Ishikawa (cell line): ENCODE data around the gene KCTD13.

Experiments used
- CEBPB ChIP-seq: IDR thresholded peaks from 2 replicates; pipeline ENCODE4 v1.6.1; 2012
- CREB1 ChIP-seq: IDR thresholded peaks from 2 replicates; pipeline ENCODE4 v1.6.1; 2012; ENCODE audit warnings: low read depth
- EGR1 ChIP-seq: IDR thresholded peaks from 2 replicates; pipeline ENCODE4 v1.6.1; 2012
- EP300 ChIP-seq: IDR thresholded peaks from 2 replicates; pipeline ENCODE4 v1.6.1; 2012; ENCODE audit warnings: borderline replicate concordance
- FOXM1 ChIP-seq: IDR thresholded peaks from 2 replicates; pipeline ENCODE4 v1.6.1; 2012; ENCODE audit warnings: low read depth, borderline replicate concordance
- NFIC ChIP-seq: IDR thresholded peaks from 2 replicates; pipeline ENCODE4 v1.6.1; 2012
- RAD21 ChIP-seq: IDR thresholded peaks from 2 replicates; pipeline ENCODE4 v1.6.1; 2012; ENCODE audit warnings: low read depth
- TAF1 ChIP-seq: IDR thresholded peaks from 2 replicates; pipeline ENCODE4 v1.6.1; 2012; ENCODE audit warnings: low read depth, mild to moderate bottlenecking
- TCF12 ChIP-seq: IDR thresholded peaks from 2 replicates; pipeline ENCODE4 v1.6.1; 2012; ENCODE audit warnings: low read depth
- TEAD4 ChIP-seq: IDR thresholded peaks from 2 replicates; pipeline ENCODE4 v1.6.1; 2012
- YY1 ChIP-seq: IDR thresholded peaks from 2 replicates; pipeline ENCODE4 v1.6.1; 2012; ENCODE audit warnings: low read depth
- ZBTB7A ChIP-seq: IDR thresholded peaks from 2 replicates; pipeline ENCODE4 v1.6.1; 2012; ENCODE audit warnings: low read depth
- TF ChIP-seq, protein P1 (sequence below): IDR thresholded peaks from 2 replicates; pipeline ENCODE4 v1.6.1; 2012
- TF ChIP-seq, protein P2 (sequence below): IDR thresholded peaks from 2 replicates; pipeline ENCODE4 v1.6.1; 2012; ENCODE audit warnings: low read depth, mild to moderate bottlenecking
- TF ChIP-seq, protein P3 (sequence below): IDR thresholded peaks from 2 replicates; pipeline ENCODE4 v1.6.1; 2012

Gene KCTD13

DNA sequence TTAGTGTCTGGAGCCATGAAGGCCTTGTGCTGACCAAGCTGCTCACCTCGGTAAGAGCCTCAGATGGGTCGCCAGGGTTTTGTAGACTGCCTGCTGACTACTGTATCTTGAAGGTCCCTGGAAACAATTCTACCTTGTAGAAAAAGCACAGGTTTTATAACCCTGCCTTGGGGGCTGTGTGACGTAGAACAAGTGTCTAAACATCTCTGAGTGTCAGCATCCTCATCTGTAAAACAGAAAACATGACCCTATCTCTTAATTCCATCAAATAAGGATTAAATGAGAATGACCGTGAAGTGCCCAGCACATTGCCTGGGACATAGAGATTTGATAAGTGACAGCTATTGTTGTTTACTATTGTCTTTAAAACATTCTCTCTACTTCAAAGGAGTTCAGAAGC lies 42.2 kb upstream of the KCTD13 start:
- no peak for TF ChIP-seq TCF12
- TF ChIP-seq CEBPB: no peak
- no peak for TF ChIP-seq RAD21
- TF ChIP-seq, protein P1, sequence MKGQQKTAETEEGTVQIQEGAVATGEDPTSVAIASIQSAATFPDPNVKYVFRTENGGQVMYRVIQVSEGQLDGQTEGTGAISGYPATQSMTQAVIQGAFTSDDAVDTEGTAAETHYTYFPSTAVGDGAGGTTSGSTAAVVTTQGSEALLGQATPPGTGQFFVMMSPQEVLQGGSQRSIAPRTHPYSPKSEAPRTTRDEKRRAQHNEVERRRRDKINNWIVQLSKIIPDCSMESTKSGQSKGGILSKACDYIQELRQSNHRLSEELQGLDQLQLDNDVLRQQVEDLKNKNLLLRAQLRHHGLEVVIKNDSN: no peak
- TF ChIP-seq CREB1: no peak
- TF ChIP-seq TEAD4: no peak
- TF ChIP-seq TAF1: no peak
- no peak for TF ChIP-seq FOXM1
- TF ChIP-seq EGR1: no peak
- no peak for TF ChIP-seq EP300
- no peak for TF ChIP-seq NFIC
- no peak for TF ChIP-seq ZBTB7A
- TF ChIP-seq, protein P2, sequence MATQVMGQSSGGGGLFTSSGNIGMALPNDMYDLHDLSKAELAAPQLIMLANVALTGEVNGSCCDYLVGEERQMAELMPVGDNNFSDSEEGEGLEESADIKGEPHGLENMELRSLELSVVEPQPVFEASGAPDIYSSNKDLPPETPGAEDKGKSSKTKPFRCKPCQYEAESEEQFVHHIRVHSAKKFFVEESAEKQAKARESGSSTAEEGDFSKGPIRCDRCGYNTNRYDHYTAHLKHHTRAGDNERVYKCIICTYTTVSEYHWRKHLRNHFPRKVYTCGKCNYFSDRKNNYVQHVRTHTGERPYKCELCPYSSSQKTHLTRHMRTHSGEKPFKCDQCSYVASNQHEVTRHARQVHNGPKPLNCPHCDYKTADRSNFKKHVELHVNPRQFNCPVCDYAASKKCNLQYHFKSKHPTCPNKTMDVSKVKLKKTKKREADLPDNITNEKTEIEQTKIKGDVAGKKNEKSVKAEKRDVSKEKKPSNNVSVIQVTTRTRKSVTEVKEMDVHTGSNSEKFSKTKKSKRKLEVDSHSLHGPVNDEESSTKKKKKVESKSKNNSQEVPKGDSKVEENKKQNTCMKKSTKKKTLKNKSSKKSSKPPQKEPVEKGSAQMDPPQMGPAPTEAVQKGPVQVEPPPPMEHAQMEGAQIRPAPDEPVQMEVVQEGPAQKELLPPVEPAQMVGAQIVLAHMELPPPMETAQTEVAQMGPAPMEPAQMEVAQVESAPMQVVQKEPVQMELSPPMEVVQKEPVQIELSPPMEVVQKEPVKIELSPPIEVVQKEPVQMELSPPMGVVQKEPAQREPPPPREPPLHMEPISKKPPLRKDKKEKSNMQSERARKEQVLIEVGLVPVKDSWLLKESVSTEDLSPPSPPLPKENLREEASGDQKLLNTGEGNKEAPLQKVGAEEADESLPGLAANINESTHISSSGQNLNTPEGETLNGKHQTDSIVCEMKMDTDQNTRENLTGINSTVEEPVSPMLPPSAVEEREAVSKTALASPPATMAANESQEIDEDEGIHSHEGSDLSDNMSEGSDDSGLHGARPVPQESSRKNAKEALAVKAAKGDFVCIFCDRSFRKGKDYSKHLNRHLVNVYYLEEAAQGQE: no peak
- TF ChIP-seq, protein P3, sequence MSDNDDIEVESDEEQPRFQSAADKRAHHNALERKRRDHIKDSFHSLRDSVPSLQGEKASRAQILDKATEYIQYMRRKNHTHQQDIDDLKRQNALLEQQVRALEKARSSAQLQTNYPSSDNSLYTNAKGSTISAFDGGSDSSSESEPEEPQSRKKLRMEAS: no peak
- no peak for TF ChIP-seq YY1

DNA sequence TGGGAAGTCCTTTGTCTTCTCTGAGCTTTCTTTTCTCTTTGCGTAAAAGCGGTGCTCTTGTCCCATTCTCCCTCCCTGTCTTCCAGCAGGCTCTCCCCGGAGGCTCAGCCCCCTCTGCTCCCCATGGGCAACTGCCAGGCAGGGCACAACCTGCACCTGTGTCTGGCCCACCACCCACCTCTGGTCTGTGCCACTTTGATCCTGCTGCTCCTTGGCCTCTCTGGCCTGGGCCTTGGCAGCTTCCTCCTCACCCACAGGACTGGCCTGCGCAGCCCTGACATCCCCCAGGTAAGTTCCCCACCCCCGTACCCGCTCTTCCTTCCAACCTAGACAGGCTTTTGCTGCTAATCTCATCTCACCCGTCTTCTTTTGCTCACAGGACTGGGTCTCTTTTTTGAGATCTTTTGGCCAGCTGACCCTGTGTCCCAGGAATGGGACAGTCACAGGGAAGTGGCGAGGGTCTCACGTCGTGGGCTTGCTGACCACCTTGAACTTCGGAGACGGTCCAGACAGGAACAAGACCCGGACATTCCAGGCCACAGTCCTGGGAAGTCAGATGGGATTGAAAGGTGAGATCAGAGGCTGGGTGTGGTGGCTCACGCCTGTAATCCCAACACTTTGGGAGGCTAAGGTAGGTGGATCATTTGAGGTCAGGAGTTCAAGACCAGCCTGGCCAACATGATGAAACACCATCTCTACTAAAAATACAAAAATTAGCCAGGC lies 37.2 kb upstream of the KCTD13 start:
- no peak for TF ChIP-seq TCF12
- TF ChIP-seq FOXM1: no peak
- TF ChIP-seq RAD21: no peak
- TF ChIP-seq YY1: no peak
- TF ChIP-seq ZBTB7A: no peak
- TF ChIP-seq TAF1: no peak
- TF ChIP-seq NFIC: no peak
- TF ChIP-seq, protein P1: no peak
- no peak for TF ChIP-seq CREB1
- TF ChIP-seq CEBPB: no peak
- TF ChIP-seq EGR1: no peak
- TF ChIP-seq, protein P2: no peak
- TF ChIP-seq TEAD4: no peak
- no peak for TF ChIP-seq EP300

DNA sequence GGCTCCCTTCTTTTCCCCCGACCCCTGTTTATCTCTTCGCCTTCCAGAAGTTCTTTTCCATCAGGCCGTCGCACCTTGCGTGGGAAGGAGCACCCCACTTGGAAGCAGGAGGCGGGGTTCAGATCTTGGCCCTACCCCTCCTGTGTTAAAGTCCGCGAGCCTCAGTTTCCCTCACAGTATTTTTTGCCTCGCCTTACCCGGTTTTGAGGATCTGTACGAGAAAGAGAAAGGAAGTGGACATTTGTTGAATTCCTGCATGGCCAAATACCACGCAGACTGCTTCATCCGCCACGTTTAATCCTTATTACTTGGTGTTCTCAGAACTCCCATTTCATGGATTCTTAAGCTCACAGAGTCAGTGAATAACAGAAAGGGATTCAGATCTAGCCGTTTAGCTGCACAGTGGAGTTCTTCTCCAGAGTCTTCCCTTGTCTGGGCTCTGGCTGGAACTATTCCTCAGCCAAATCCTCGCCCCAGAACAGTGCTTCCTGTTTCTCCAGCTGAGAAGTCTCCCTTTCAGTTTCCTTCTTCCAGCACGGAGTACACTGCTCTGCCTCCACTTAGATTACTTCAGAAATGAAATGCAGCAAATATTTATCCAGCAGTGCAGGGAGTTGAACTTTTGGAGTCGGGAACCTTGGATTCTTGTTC lies 36.4 kb upstream of the KCTD13 start:
- TF ChIP-seq CEBPB (no peak), ZBTB7A (no peak), CREB1 (no peak), EGR1 (no peak), TCF12 (no peak), EP300 (no peak), NFIC (no peak)
- TF ChIP-seq, protein P3: no peak
- TF ChIP-seq, protein P1: no peak
- TF ChIP-seq, protein P2: no peak
